ENCODE data around the gene TBC1D32.

GRCh38 chr6:121354764-121355163, 20.5 kb upstream of the TBC1D32 start:
- TF ChIP-seq CTCF (IDR thresholded peaks at IDR 0.05; ENCODE audit: extremely low read depth in 1 of 2, insufficient read depth in 1 of 2, low read depth in 1 of 2, low read length in 2 of 2) (peak; percentile 29 to 33), MAX (IDR thresholded peaks at IDR 0.05; ENCODE audit: insufficient read depth, insufficient read length) (no peak)

Measured in endothelial cell of umbilical vein (primary cell).